A549 (cell line): Measurements from ENCODE around the gene AP5S1. TPM values are rescaled to one million over a fixed set of nuclear protein-coding genes. Genes with fewer than 3 reads are reported as not detected.

Experiments used
- ATAC-seq, 2 experiments: fragments of 200-7000 bp in 1 of 2; fragments of >200 bp in 1 of 2; cut with Nextera tagmentation in 1 of 2; cut with Tn5 transposase in 1 of 2; 3 replicates each; pipeline versions ENCODE4 v1.8.0 to v1.9.1; 2018 to 2020; ENCODE audit warnings: mild to moderate bottlenecking in 1 of 2, moderate library complexity in 1 of 2
- CTCF ChIA-PET: fragments of 300-600 bp; sonication (Branson Sonifier 250); formaldehyde crosslinking; extraction: SDS; loops from one replicate; lab custom pipeline; 2021; ENCODE audit warnings: antibody characterized with exemption, inconsistent platforms; lab: Yijun Ruan, JAX
- POLR2A ChIA-PET: fragments of 350-600 bp; formaldehyde crosslinking; extraction: SDS; loops from one replicate; lab custom pipeline; 2021; ENCODE audit warnings: antibody characterized with exemption, inconsistent platforms; lab: Yijun Ruan, JAX
- DNase-seq, 2 experiments: peaks; one replicate each; pipeline versions ENCODE4 v3.0.0 to v3.0.0-alpha.2; 2011 to 2016; ENCODE audit warnings: low read depth in 1 of 2, low spot score in 1 of 2
- FAIRE-seq: peaks from 2 replicates; lab custom pipeline; 2011; peaks lifted over from hg19 to GRCh38; lab: Jason Lieb, UNC
- H3K27ac ChIP-seq, 2 experiments: fragments of >200 bp; sonication (Bioruptor Twin); formaldehyde crosslinking; 3 replicates each; pipeline ENCODE4 v1.5.1; 2016 to 2017
- H3K4me1 ChIP-seq: fragments of >200 bp; sonication (Bioruptor Twin); formaldehyde crosslinking; 3 replicates; pipeline ENCODE4 v1.6.1; 2016
- H3K4me2 ChIP-seq: fragments of >200 bp; sonication (Bioruptor Twin); formaldehyde crosslinking; 3 replicates; pipeline ENCODE4 v1.6.1; 2016
- H3K4me3 ChIP-seq: fragments of >200 bp; sonication (Bioruptor Twin); formaldehyde crosslinking; 3 replicates; pipeline ENCODE4 v1.5.1; 2016
- H3K9me3 ChIP-seq: fragments of >200 bp; sonication (Bioruptor Twin); formaldehyde crosslinking; 3 replicates; pipeline ENCODE4 v1.6.1; 2016
- BCL3 ChIP-seq: fragments of >200 bp; sonication (Bioruptor Twin); formaldehyde crosslinking; IDR thresholded peaks from 3 replicates; pipeline ENCODE4 v1.6.1; 2016
- BHLHE40 ChIP-seq: IDR thresholded peaks from 2 replicates; pipeline ENCODE4 v1.6.1; 2012; ENCODE audit warnings: low read depth, low read length, inconsistent platforms
- CBX2 ChIP-seq: fragments of 200-600 bp; sonication (generic); IDR thresholded peaks from 2 replicates; pipeline ENCODE4 v1.6.1; 2016; ENCODE audit warnings: low read depth, mild to moderate bottlenecking, borderline replicate concordance
- CEBPB ChIP-seq, 2 experiments: fragments of >200 bp in 1 of 2; sonication (Bioruptor Twin) in 1 of 2; formaldehyde crosslinking in 1 of 2; IDR thresholded peaks; 2 replicates each; pipeline ENCODE4 v1.6.1; 2012 to 2016
- CHD4 ChIP-seq: fragments of 200-600 bp; sonication (generic); IDR thresholded peaks from 2 replicates; pipeline ENCODE4 v1.6.1; 2016; ENCODE audit warnings: antibody characterized with exemption, mild to moderate bottlenecking, borderline replicate concordance
- ELK1 ChIP-seq: fragments of 150-350 bp; IDR thresholded peaks from 2 replicates; pipeline ENCODE4 v1.6.1; 2014; ENCODE audit warnings: low read depth, mild to moderate bottlenecking, low read length
- EP300 ChIP-seq, 2 experiments: fragments of >200 bp; sonication (Bioruptor Twin); formaldehyde crosslinking; IDR thresholded peaks; 2 replicates in 1 of 2; 3 replicates in 1 of 2; pipeline ENCODE4 v1.6.1; 2016 to 2017
- ESRRA ChIP-seq: fragments of 150-350 bp; IDR thresholded peaks from 2 replicates; pipeline ENCODE4 v1.6.1; 2014; ENCODE audit warnings: mild to moderate bottlenecking, low read length, borderline replicate concordance
- GATA3 ChIP-seq: IDR thresholded peaks from 2 replicates; pipeline ENCODE4 v1.6.1; 2012; ENCODE audit warnings: borderline replicate concordance
- HDAC2 ChIP-seq: fragments of 200-600 bp; sonication (generic); IDR thresholded peaks from 2 replicates; pipeline ENCODE4 v1.6.1; 2016
- HEYL ChIP-seq: fragments of 250-450 bp; sonication (Bioruptor Pico); IDR thresholded peaks from 2 replicates; pipeline ENCODE4 v1.8.0; 2021; ENCODE audit warnings: mild to moderate bottlenecking, moderate library complexity
- MAFK ChIP-seq: fragments of 450-650 bp; IDR thresholded peaks from 2 replicates; pipeline ENCODE4 v1.6.1; 2014; ENCODE audit not compliant: partially characterized antibody
- MAX ChIP-seq: IDR thresholded peaks from 2 replicates; pipeline ENCODE4 v1.6.1; 2012
- MYC ChIP-seq: IDR thresholded peaks from 2 replicates; pipeline ENCODE4 v1.6.1; 2012; ENCODE audit warnings: mild to moderate bottlenecking, inconsistent platforms, low read length, improper control_type of control experiment, borderline replicate concordance
- NPAS2 ChIP-seq: fragments of 250-450 bp; sonication (Bioruptor Pico); IDR thresholded peaks from 2 replicates; pipeline ENCODE4 v1.8.0; 2022; ENCODE audit warnings: mild to moderate bottlenecking, moderate library complexity, borderline replicate concordance
- PHF8 ChIP-seq: fragments of 200-600 bp; sonication (generic); IDR thresholded peaks from 2 replicates; pipeline ENCODE4 v1.6.1; 2016; ENCODE audit warnings: low read depth, mild to moderate bottlenecking, antibody characterized with exemption, moderate library complexity, borderline replicate concordance
- RARB ChIP-seq: fragments of 250-450 bp; sonication (Bioruptor Pico); IDR thresholded peaks from 2 replicates; pipeline ENCODE4 v1.8.0; 2021; ENCODE audit warnings: mild to moderate bottlenecking, moderate library complexity
- REST ChIP-seq: fragments of 200-600 bp; sonication (generic); IDR thresholded peaks from 2 replicates; pipeline ENCODE4 v1.6.1; 2016; ENCODE audit warnings: antibody characterized with exemption, mild to moderate bottlenecking, moderate library complexity
- RFX5 ChIP-seq: fragments of 450-650 bp; IDR thresholded peaks from 2 replicates; pipeline ENCODE4 v1.7.1; 2014; ENCODE audit warnings: antibody characterized with exemption, mild to moderate bottlenecking, moderate library complexity
- RNF2 ChIP-seq: fragments of 200-600 bp; sonication (generic); IDR thresholded peaks from 2 replicates; pipeline ENCODE4 v1.6.1; 2016; ENCODE audit warnings: low read depth, mild to moderate bottlenecking, antibody characterized with exemption, moderate library complexity, borderline replicate concordance
- TP53 ChIP-seq: fragments of 250-450 bp; sonication (Bioruptor Pico); IDR thresholded peaks from 2 replicates; pipeline ENCODE4 v1.5.0; 2021; ENCODE audit warnings: mild to moderate bottlenecking, moderate library complexity
- ZC3H11A ChIP-seq: fragments of 450-650 bp; IDR thresholded peaks from 2 replicates; pipeline ENCODE4 v1.6.1; 2014; ENCODE audit warnings: antibody characterized with exemption, mild to moderate bottlenecking
- ZFP36 ChIP-seq: fragments of 450-650 bp; IDR thresholded peaks from 2 replicates; pipeline ENCODE4 v1.6.1; 2014; ENCODE audit warnings: borderline replicate concordance; ENCODE audit not compliant: partially characterized antibody
- ZSCAN20 ChIP-seq: fragments of 250-450 bp; sonication (Bioruptor Pico); IDR thresholded peaks from 2 replicates; pipeline ENCODE4 v1.8.0; 2022; ENCODE audit warnings: mild to moderate bottlenecking, moderate library complexity
- WGBS: methylation state at CpG from one replicate; pipeline ENCODE4 v1.1.6; 2017; ENCODE audit errors: missing lambda C conversion rate; 5-methylcytosine and 5-hydroxymethylcytosine counted together
- polyA plus RNA-seq, 4 experiments: library from polyadenylated mRNA; depleted of rRNA in 3 of 4; stranded (reverse); fragments of >200 nt; fragmentation: RNase III in 1 of 4; extraction: RNeasy Plus Mini Kit Qiagen cat#74134 plus additional on column Dnase treatment in 1 of 4; gene quantifications; 2 replicates in 3 of 4; 3 replicates in 1 of 4; pipeline ENCODE4 v1.2.3, GENCODE V29; 2011 to 2017
- TF ChIP-seq, protein P1 (sequence below): fragments of 450-650 bp; IDR thresholded peaks from 2 replicates; pipeline ENCODE4 v1.6.1; 2014; ENCODE audit warnings: antibody characterized with exemption
- TF ChIP-seq, protein P2 (sequence below): fragments of 250-450 bp; sonication (Bioruptor Pico); IDR thresholded peaks from 2 replicates; pipeline ENCODE4 v1.5.0; 2020; ENCODE audit warnings: low read depth, mild to moderate bottlenecking, moderate library complexity
- TF ChIP-seq, protein P3 (sequence below): fragments of 250-450 bp; sonication (Bioruptor Pico); IDR thresholded peaks from 2 replicates; pipeline ENCODE4 v1.5.0; 2021; ENCODE audit warnings: mild to moderate bottlenecking, moderate library complexity, borderline replicate concordance

AP5S1 gene
- polyA plus RNA-seq, 2 of the 4 experiments (the other 2 are of a cell fraction): 10.2 to 19.9 TPM

DNA sequence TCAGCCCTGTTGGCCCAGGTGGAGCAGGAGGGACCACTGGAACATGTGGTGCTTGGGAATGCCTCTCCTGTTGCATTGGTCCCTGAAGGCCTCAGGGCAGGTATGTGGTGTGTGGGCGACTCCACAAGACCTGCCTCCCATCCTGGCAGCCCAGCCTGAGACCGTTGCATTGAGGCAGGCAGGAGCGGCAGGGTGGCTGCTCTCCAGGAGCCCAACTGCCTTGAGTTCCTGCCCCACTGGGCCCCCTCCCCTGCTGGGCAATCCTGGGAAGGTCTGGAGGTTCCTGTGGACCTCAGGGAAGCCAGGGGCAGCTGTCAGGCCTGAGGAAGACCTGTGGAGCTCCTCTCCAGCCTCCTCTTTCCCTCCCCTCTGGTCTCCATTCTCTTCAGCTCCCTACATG, 46.1 kb downstream of the AP5S1 start:
- H3K9me3 ChIP-seq: peaks cover 6% of the 10 kb centered on the region
- TF ChIP-seq HEYL (no peak), ZC3H11A (no peak), RFX5 (no peak), HDAC2 (no peak), RARB (CRISPR knock-in tag) (no peak), BHLHE40 (no peak), CBX2 (no peak), MYC (no peak), MAFK (no peak), MAX (no peak), ZSCAN20 (CRISPR knock-in tag) (no peak)
- TF ChIP-seq, protein P1, sequence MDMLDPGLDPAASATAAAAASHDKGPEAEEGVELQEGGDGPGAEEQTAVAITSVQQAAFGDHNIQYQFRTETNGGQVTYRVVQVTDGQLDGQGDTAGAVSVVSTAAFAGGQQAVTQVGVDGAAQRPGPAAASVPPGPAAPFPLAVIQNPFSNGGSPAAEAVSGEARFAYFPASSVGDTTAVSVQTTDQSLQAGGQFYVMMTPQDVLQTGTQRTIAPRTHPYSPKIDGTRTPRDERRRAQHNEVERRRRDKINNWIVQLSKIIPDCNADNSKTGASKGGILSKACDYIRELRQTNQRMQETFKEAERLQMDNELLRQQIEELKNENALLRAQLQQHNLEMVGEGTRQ: no peak
- DNase-seq (no peak), ATAC-seq (peak in 1 of 2 experiments; percentile 14; a peak in 3 of 6 replicates), FAIRE-seq (no peak)
- no peak overlapping the region for H3K4me3 ChIP-seq
- H3K4me2 ChIP-seq: no peak overlapping the region
- ChIA-PET CTCF (interaction anchor here (0.9 to 9.5 kb wide), 6 partner anchors 9 to 206 kb away, joined by 3 to 95 read pairs (median 5); partner anchors contain the start of gene AP5S1), POLR2A (interaction anchor here (1.4 to 1.5 kb wide), 2 partner anchors 11 to 15 kb away, joined by 4 read pairs; no protein-coding TSS in a partner anchor)
- H3K4me1 ChIP-seq: 0 out of 3 replicates have a peak, but pooled peaks cover 3% of the 10 kb centered on the region
- 84% methylated on average over 3 of the region's 3 CpGs for WGBS
- no peak overlapping the region for H3K27ac ChIP-seq

DNA sequence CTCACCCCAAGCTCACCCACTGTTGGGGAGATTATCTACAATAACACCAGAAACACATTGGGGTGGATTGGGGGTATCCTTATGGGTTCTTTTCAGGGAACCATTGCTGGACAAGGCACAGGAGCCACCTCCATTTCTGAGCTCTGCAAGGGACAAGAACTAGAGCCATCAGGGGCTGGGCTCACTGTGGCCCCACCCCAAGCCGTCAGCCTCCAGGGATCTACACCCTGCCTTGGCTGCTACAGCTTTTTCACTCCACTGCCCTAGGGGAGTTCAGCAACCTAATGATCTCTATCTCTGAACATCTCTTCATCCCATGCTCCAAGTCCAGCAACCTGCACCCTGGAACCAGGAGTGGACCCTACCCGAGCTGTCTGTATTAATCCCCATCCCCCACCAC, 47.5 kb downstream of the AP5S1 start:
- ChIA-PET CTCF (interaction anchor here (0.6 to 9.5 kb wide), 13 partner anchors 8 to 225 kb away, joined by 3 to 95 read pairs (median 3); partner anchors contain the start of gene AP5S1), POLR2A (interaction anchor here (1.4 to 1.5 kb wide), 2 partner anchors 13 to 17 kb away, joined by 4 read pairs; no protein-coding TSS in a partner anchor)
- Histone ChIP-seq H3K27ac (no peak overlapping the region), H3K4me3 (no peak overlapping the region), H3K9me3 (no peaks in the 10 kb centered on the region), H3K4me2 (no peak overlapping the region), H3K4me1 (0 out of 3 replicates have a peak, but pooled peaks cover 3% of the 10 kb centered on the region)
- no peak for DNase-seq
- no peak for FAIRE-seq
- no peak; a peak in 1 of 6 replicates for ATAC-seq
- 66% methylated on average over 2 of the region's 2 CpGs for WGBS
- TF ChIP-seq, protein P2, sequence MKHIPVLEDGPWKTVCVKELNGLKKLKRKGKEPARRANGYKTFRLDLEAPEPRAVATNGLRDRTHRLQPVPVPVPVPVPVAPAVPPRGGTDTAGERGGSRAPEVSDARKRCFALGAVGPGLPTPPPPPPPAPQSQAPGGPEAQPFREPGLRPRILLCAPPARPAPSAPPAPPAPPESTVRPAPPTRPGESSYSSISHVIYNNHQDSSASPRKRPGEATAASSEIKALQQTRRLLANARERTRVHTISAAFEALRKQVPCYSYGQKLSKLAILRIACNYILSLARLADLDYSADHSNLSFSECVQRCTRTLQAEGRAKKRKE (CRISPR knock-in tag): no peak
- no peak for TF ChIP-seq NPAS2 (CRISPR knock-in tag)
- no peak for TF ChIP-seq CEBPB (IDR thresholded peaks at IDR 0.05)
- TF ChIP-seq GATA3: no peak
- TF ChIP-seq ESRRA: no peak
- TF ChIP-seq ZFP36: no peak
- no peak for TF ChIP-seq EP300 (IDR thresholded peaks at IDR 0.05)
- TF ChIP-seq CHD4: no peak
- TF ChIP-seq BCL3: no peak
- TF ChIP-seq, protein P3, sequence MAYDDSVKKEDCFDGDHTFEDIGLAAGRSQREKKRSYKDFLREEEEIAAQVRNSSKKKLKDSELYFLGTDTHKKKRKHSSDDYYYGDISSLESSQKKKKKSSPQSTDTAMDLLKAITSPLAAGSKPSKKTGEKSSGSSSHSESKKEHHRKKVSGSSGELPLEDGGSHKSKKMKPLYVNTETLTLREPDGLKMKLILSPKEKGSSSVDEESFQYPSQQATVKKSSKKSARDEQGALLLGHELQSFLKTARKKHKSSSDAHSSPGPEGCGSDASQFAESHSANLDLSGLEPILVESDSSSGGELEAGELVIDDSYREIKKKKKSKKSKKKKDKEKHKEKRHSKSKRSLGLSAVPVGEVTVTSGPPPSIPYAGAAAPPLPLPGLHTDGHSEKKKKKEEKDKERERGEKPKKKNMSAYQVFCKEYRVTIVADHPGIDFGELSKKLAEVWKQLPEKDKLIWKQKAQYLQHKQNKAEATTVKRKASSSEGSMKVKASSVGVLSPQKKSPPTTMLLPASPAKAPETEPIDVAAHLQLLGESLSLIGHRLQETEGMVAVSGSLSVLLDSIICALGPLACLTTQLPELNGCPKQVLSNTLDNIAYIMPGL: no peak
- TF ChIP-seq RNF2: no peak
- no peak for TF ChIP-seq MYC
- TF ChIP-seq ELK1: no peak
- TF ChIP-seq PHF8: no peak
- no peak for TF ChIP-seq HEYL
- no peak for TF ChIP-seq HDAC2
- TF ChIP-seq TP53 (CRISPR knock-in tag): no peak
- no peak for TF ChIP-seq CBX2
- no peak for TF ChIP-seq REST
